ENCODE data around the gene DLG4. TPM values are rescaled to one million over a fixed set of nuclear protein-coding genes. Genes with fewer than 3 reads are reported as not detected.
"Not testable (repeated sequence)": the region's sequence is repeated elsewhere in the genome, so short reads cannot be mapped to it uniquely, and the experiment has no call there.

Gene DLG4
- total RNA-seq, 1 donor from 2014 or later, result 18.5 TPM

DNA sequence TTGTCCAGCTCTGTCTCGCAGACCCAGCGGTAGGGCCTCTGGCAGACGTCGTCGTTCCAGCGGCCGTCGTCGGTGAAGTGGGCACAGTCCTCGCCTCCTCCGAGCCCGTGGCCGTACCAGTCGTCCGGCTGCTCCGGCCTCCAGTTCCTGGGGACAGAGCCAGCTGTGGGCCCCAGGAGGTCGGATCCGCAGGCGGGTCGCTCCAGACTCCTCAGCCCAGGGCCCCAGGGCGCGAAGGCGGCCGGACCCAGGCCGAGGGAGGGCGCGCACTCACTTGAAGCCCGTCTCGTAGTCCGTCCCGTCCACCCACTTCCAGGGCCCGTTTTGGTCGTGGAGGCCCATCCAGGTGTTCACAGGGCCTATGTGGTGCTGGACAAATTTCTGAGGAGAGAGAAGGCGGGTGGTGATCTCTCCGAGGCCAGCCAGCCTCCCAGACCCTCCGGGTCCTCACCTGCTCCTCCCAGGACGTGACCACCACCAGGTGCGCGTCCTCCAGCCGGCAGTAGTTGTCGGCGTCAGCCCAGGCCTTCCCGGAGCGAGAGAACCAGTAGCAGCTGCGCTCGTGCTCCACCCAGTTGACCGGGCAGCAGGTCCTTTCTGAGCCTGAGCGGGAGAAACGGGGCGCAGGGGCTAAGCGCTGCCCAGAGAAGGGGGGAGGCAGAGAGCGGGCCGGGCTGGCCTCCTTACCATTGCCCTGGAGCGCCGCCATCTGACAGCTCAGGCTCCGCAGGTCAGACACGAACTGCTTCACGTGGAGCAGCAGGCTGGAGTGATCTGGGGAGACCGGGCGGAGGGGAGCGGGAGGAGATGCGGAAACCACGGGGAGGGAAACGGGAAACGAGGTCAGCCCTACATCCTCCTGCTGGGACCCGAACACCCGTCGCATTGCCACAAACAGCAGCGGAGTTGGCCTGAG lies 45.7 kb downstream of the DLG4 start:
- intact Hi-C loops (cut with micrococcal nuclease), result no loop called here

GRCh38 chr17:7172522-7173191 lies 47.0 kb downstream of the DLG4 start:
- intact Hi-C loops (cut with micrococcal nuclease), result not testable (repeated sequence)

- intact Hi-C loops (cut with micrococcal nuclease), result not testable (repeated sequence)
Observed at GRCh38 chr17:7169565-7169908, 50.1 kb downstream of the DLG4 start.

- intact Hi-C loops (cut with micrococcal nuclease), result not testable (repeated sequence)
Observed at GRCh38 chr17:7168841-7169564, 50.6 kb downstream of the DLG4 start.

DNA sequence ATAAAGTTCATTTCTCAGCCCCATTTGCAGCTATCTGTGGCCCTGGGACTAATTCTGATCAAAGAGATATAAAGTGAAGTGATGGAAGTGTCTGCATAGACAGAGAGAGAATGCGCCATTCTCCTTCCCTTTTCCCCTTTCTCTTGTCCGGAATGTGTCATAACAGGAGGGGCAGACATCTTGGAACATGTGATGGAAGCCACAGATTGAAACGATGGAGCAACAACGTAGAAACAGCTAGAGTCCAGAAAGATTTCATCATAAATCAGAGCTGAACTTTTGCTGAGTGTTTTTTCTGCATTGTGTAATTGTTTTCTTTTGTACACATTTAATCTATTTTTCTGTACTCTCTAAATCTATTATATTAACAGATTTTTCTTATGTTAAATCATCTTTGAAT lies 51.8 kb downstream of the DLG4 start:
- intact Hi-C loops (cut with micrococcal nuclease), result no loop called here

- intact Hi-C loops (cut with micrococcal nuclease), result no loop called here
Observed at GRCh38 chr17:7166873-7167272, 52.8 kb downstream of the DLG4 start.

DNA sequence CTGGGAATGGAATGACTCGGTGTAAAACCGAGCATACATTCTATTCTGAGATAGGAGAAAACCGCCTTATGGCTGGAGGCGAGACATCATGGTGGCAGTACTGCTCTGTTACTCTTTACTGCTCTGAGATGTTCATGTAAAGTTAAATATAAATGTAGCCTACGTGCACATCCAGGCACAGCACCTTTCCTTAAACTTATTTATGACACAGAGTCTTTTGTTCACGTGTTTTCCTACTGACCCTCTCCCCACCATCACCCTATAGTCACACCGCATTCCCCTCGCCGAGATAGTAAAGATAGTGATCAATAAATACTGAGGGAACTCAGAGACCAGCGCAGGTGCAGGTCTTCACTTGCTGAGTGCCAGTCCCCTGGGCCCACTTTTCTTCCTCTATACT lies 60.1 kb downstream of the DLG4 start:
- intact Hi-C loops (cut with micrococcal nuclease), result not testable (repeated sequence)

- intact Hi-C loops (cut with micrococcal nuclease), result not testable (repeated sequence)
Observed at GRCh38 chr17:7158424-7158823, 61.2 kb downstream of the DLG4 start.

GRCh38 chr17:7156342-7156940 lies 63.2 kb downstream of the DLG4 start:
- intact Hi-C loops (cut with micrococcal nuclease), result no loop called here

- intact Hi-C loops (cut with micrococcal nuclease), result no loop called here
Observed at GRCh38 chr17:7147772-7148171, 71.9 kb downstream of the DLG4 start.

DNA sequence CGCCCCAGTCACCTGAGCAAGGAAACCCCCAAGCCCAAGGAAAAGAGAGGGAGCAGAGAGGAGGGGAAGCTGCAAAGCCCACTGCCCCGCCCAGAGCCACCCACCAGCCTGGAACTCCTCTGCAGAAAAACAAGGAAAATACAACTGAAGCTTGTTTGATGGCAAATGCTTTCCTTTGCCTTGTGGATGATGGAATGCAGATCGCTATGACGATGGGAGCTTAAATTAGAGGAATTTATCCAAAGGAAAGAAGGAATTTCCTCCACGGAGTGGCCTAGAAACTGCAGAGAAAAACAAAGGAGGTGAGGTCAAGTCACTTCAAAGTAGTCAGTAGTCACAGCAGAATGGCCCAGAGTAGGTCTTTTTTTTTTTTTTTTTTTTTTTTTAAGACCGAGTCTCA lies 73.5 kb downstream of the DLG4 start:
- intact Hi-C loops (cut with micrococcal nuclease), result no loop called here

GRCh38 chr17:7144213-7144612 lies 75.4 kb downstream of the DLG4 start:
- intact Hi-C loops (cut with micrococcal nuclease), result no loop called here

DNA sequence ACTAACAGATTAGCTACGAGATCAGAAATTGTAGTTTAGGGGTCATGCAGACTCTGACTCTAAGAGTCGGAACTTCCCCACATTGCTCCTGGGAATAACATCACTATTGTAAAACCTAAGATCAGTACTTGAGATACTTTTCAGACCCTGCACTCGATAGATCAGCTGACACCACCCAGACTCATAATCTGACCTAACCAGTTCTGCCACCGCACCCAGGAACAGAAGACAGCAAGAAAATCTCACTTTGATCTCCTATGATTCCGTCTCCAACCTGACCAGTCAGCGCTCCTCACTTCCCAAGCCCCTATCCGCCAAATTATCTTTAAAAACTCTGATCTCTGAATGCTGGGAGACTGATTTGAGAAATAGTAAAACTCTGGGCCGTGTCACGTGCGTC lies 77.8 kb downstream of the DLG4 start:
- intact Hi-C loops (cut with micrococcal nuclease), result no loop called here

DNA sequence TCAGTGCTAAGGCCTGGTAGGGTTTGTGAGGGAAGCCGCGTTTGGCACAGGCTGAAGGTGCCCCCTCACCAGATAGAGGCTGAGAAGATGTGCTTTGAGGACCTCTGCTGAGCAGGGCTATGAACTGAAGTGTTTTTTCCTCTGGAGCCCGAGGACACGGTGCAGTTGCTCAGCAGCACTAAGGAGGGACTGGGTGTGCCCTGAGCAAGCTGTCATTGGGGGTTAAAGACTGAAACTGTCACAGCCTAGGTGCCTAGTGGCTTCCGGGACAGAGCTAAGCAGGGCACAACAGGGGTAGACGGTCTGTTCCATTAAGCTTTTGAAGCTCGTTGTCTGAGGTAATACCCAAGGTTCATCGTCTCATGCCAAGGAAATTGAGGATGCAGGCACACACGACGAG lies 80.2 kb downstream of the DLG4 start:
- intact Hi-C loops (cut with micrococcal nuclease), result loop anchor here (10.0 kb wide), 1 partner anchor 155 kb away; the partner anchor contains the start of gene YBX2

DNA sequence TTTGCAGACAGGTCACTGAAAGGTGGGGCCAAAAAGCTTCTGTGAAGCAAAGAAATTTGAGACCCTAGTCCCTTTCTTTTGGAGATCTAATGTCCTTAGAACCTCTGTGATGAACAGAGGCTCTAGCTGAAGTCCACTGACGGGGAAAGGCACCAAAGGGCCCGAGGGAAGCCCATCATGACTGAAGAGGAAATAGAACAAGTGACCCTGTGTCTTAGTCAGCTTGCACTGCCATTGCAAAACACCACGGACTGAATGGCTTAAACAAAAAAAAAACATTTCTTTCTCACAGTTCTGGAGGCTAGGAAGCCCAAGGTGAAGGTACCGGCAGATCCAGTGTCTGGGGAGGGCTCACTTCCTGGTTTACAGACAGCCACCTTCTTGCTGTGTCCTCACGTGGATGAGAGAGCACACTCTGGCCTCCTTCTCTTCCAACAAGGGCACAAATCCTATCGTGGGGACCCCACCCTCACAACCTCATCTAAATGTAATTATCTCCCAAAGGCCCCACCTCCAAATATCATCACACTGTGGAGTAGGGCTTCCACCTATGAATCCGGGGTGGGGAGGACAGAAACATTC lies 80.7 kb downstream of the DLG4 start:
- intact Hi-C loops (cut with micrococcal nuclease), result loop anchor here (10.0 kb wide), 1 partner anchor 156 kb away; the partner anchor contains the start of gene YBX2

DNA sequence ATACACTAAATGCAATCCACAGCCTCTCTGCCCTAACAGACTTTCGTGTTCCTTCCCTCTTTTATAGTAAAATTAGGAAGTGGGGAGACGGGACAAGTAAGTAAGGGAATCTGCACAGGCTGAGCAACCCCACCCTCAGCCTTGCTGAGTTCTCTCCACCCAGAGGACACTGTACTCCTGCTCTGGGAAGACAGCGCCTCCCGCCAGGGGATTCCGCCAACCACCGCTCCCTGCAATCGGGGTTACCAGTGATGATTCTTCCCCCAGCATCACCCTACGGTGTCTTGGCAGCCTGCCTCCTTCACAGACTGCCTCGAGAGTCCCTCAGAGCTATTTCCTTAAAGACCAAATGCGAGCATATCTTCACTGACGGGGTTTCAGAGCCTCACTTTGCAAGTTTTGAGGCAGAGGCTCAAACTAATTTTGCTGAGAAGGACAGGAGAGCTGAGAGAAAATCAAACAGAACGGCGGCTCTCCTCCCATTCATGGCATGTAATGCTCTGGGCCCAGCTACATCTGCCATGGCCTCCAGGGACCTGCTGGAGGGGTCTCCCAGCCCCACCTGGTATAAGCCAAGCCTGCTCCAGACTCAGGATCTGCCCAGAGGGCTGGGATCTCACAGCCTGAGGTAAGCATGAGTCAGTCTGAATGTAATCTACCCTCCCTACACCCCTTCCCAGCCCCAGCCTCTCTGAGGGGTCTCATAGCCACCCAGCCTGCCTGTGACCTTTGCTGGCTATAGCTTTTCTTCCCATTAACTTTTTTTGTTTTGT lies 82.3 kb downstream of the DLG4 start:
- intact Hi-C loops (cut with micrococcal nuclease), result loop anchor here (2.0 to 10.0 kb wide), 3 partner anchors 39 to 295 kb away; partner anchors contain the start of gene YBX2
